ENCODE data around the gene VPS25.

- TF ChIP-seq, protein P1, sequence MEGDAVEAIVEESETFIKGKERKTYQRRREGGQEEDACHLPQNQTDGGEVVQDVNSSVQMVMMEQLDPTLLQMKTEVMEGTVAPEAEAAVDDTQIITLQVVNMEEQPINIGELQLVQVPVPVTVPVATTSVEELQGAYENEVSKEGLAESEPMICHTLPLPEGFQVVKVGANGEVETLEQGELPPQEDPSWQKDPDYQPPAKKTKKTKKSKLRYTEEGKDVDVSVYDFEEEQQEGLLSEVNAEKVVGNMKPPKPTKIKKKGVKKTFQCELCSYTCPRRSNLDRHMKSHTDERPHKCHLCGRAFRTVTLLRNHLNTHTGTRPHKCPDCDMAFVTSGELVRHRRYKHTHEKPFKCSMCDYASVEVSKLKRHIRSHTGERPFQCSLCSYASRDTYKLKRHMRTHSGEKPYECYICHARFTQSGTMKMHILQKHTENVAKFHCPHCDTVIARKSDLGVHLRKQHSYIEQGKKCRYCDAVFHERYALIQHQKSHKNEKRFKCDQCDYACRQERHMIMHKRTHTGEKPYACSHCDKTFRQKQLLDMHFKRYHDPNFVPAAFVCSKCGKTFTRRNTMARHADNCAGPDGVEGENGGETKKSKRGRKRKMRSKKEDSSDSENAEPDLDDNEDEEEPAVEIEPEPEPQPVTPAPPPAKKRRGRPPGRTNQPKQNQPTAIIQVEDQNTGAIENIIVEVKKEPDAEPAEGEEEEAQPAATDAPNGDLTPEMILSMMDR (IDR thresholded peaks at IDR 0.05; ENCODE audit: borderline replicate concordance, extremely low read depth, low read length, poor library complexity, severe bottlenecking), result no peak
- TF ChIP-seq EZH2 (IDR thresholded peaks at IDR 0.05; ENCODE audit: borderline replicate concordance, low read depth, low read length, severe bottlenecking), result no peak
These were observed 24.1 kb downstream of the VPS25 start for GRCh38 chr17:42797067-42798007.

All from DND-41 (cell line).